HG03039 (cell line): ENCODE data around the gene CHPT1.

Experiments
- ATAC-seq: cut with Tn5 transposase; IDR thresholded peaks from one replicate; pipeline ENCODE4 v1.9.1; 2021; ENCODE audit warnings: mild to moderate bottlenecking, moderate library complexity; ENCODE audit not compliant: unreplicated experiment

Gene CHPT1

GRCh38 chr12:101761350-101761749 lies 63.9 kb downstream of the CHPT1 start:
- ATAC-seq: no peak

- ATAC-seq: no peak
Measured at GRCh38 chr12:101761781-101762180, 64.3 kb downstream of the CHPT1 start.

- no peak for ATAC-seq
Measured at GRCh38 chr12:101763246-101763931, 65.9 kb downstream of the CHPT1 start.

- ATAC-seq: no peak
Measured at GRCh38 chr12:101764051-101764792, 66.8 kb downstream of the CHPT1 start.

- no peak for ATAC-seq
Measured at GRCh38 chr12:101767537-101767936, 70.1 kb downstream of the CHPT1 start.

- ATAC-seq: no peak
Measured at GRCh38 chr12:101768781-101769180, 71.3 kb downstream of the CHPT1 start.

GRCh38 chr12:101769865-101770264 lies 72.4 kb downstream of the CHPT1 start:
- no peak for ATAC-seq

- no peak for ATAC-seq
Measured at GRCh38 chr12:101772012-101772775, 74.8 kb downstream of the CHPT1 start.

- ATAC-seq: peak; percentile 67
Measured at GRCh38 chr12:101773650-101774162, 76.3 kb downstream of the CHPT1 start.

- no peak for ATAC-seq
Measured at GRCh38 chr12:101775816-101776215, 78.4 kb downstream of the CHPT1 start.

- no peak for ATAC-seq
Measured at GRCh38 chr12:101777485-101777884, 80.0 kb downstream of the CHPT1 start.

GRCh38 chr12:101777978-101778377 lies 80.5 kb downstream of the CHPT1 start:
- ATAC-seq: no peak
